Retinal pigment epithelial cell (primary cell): Measurements from ENCODE around the gene TENM4.
"Not testable (repeated sequence)": the region's sequence is repeated elsewhere in the genome, so short reads cannot be mapped to it uniquely, and the experiment has no call there.

Source experiments
- DNase-seq: peaks from one replicate; pipeline ENCODE4 v3.0.0-alpha.2; 2010; ENCODE audit warnings: low read depth
- H3K4me3 ChIP-seq: 2 replicates; pipeline ENCODE4 v1.5.1; 2011; ENCODE audit warnings: mild to moderate bottlenecking, low read length, control low read depth, moderate library complexity
- CTCF ChIP-seq: conservative IDR thresholded peaks from 2 replicates; pipeline ENCODE4 v1.5.1; 2011; ENCODE audit warnings: low read depth, low read length, control low read depth, inconsistent platforms

TENM4 gene

DNA sequence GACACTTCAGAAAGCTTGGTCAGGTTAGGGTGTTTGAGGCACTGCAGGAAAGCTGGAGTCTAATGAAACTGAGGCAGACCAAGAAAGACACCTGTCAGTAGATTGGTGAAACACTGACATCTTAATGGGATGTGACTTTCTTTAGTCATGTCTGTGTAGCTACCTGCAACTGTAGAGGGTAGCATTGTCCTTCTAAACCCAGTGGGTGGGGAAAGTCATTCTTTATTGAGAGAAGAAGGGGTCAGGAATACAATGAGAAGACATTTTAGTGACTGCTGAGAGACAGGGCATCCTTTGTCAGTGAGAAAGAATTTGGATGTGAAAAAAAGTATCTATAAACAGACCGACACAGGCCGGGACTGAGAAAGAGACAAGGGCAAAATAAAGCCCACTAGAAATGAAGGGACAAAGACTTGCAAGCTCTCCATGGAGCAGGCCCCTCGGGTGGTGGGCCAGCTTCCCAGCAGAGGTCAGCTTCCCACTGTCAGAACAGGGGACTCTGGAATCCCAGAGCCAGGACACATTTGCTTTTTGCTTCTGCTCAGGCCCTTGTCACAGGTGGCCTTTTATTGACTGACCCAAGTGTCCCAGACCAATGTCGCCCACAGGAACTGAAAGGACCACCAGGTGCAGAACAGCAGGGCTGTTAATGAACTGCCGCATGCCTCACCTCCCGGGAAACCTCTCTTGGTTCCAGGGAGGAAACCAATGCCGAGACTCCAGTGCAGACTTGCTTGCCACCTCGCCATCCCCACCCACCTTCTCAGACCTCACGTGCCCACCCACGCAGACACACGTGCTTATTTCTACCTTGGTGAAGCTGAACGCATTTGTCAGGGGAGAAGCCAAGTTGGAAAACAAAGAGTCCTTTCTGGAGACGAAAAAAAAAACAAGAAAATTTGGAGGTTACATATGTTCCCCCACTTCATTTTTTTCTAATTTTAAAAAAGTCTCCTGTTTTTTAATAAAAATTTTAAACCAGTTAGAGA is 212.8 kb downstream of the TENM4 start:
- DNase-seq = no peak
- TF ChIP-seq CTCF = no peak
- no peak overlapping the region for H3K4me3 ChIP-seq

- H3K4me3 ChIP-seq = no peak overlapping the region
- TF ChIP-seq CTCF = no peak
- no peak for DNase-seq
Measured at GRCh38 chr11:79227308-79227707, 213.5 kb downstream of the TENM4 start.

- H3K4me3 ChIP-seq = no peak overlapping the region
- no peak for TF ChIP-seq CTCF
- DNase-seq = no peak
Measured at GRCh38 chr11:79226126-79226525, 214.7 kb downstream of the TENM4 start.

GRCh38 chr11:79222163-79222562 is 218.7 kb downstream of the TENM4 start:
- H3K4me3 ChIP-seq, DNase-seq: not testable (repeated sequence)

DNA sequence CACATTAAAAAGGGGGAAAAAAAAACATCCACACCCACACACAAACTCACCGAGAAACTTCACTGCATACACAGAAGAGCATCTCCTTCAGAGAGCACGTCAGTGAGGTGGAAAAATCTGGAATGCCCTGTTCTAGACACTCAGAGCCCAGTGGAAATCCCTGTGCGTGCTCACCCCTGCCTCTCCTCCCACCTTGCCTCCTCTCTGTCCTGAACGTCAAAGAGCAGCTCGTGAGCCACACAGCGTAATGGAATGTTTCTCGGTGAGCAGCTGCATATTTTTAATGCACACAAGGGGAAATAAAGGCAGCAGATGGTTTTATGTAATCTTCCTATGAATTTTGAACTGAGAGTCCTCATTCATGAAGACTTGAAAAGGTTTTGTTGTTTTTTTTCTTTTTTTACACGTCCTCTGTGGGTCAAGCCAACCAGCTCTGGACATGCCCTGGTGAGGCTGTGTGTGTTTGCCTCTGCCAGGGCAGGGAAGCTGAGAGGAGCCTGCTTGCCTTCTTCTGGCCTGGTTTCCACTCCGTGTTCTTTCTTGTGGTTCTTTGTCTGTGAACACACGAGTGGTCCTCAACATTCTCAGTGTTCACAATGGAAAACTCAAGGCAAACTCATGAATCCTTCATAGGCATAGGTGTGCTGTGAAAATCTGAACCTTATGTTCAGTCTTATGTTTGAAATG is 219.2 kb downstream of the TENM4 start:
- DNase-seq = no peak
- no peak overlapping the region for H3K4me3 ChIP-seq
- TF ChIP-seq CTCF = no peak

- DNase-seq = no peak
- TF ChIP-seq CTCF = no peak
- no peak overlapping the region for H3K4me3 ChIP-seq
Measured at GRCh38 chr11:79220171-79220570, 220.7 kb downstream of the TENM4 start.

- no peak overlapping the region for H3K4me3 ChIP-seq
- TF ChIP-seq CTCF = no peak
- DNase-seq = no peak
Measured at GRCh38 chr11:79219186-79220045, 221.4 kb downstream of the TENM4 start.
